ENCODE measurements around the gene LPP. TPM values are rescaled to one million over a fixed set of nuclear protein-coding genes. Genes with fewer than 3 reads are reported as not detected.

Gene LPP
- total RNA-seq, 4 donors from 2014 or later, result 1,872 to 3,079 (median 2,300) TPM

DNA sequence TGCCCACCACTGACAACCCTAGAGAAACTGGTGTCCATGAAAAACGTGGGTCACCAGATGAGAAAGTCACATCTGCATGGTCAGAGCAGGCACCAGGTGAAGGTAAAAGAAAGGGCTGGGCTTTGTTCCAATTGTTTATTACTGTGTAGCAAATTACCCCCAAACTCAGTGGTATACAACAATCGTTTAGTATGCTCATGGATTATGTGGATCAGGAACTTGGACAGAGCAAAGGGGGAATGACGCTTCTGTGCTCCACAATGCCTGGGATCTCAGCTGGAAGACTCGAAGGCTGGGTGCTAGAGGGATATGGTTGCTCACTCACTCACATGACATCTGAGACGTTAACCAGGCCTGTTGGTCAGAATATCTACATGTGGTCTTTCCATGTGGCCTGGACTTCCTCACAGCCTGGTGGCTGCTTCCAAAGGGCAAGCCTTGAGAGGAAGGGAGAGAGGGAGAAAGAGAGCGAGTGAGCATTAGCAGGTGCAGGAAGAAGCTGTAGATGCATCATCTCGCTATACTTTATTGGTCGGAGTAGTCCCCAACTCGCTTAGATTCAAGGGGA lies 44.9 kb downstream of the LPP start:
- Histone ChIP-seq H3K9me3 (no peaks in the 10 kb centered on the region), H3K36me3 (peaks cover 0 to 3% (median 0%) of the 10 kb centered on the region in 4 donors), H3K27me3 (no peaks in the 10 kb centered on the region), H3K4me1 (peaks cover 38 to 88% (median 80%) of the 10 kb centered on the region in 4 donors), H3K4me3 (no peak overlapping the region), H3K27ac (replicated peaks in 1 of 4) (peak overlapping the region; percentile 44 to 73 (median 65))
- 71% methylated on average over 9 of the region's 9 CpGs for whole genome bisulfite sequencing
- TF ChIP-seq EP300 (IDR thresholded peaks at IDR 0.05) (no peak), POLR2AphosphoS5 (IDR thresholded peaks at IDR 0.05) (peak; percentile 12 to 54)
- intact Hi-C loops (cut with DNase I), result no loop called here
- no peak for DNase-seq (ENCODE audit: extremely low spot score)

DNA sequence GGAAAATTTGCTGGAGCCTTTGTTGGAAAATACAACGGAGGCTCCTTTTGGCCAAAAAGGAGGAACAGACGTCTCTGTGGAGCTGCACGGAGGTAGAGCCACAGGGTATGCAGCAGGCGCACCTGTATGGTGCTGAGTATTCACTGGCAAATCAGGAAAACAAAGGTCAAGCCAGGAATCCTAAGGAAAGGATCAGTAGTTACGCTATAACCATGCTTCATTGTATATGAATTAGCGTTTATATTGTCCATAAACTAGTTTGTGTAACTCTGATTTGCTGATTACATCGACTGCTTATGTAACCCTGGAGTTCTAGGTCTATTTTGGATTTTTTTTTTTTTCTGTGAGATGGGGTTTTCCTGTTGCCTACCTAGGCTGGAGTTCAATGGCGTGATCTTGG lies 45.4 kb downstream of the LPP start:
- 93% methylated on average over 8 of the region's 8 CpGs for WGBS
- intact Hi-C loops (cut with DNase I), result no loop called here
- Histone ChIP-seq H3K27ac (replicated peaks in 1 of 4) (peak overlapping the region; percentile 44 to 73 (median 65)), H3K9me3 (no peaks in the 10 kb centered on the region), H3K36me3 (peaks cover 0 to 3% (median 0%) of the 10 kb centered on the region in 4 donors), H3K27me3 (no peaks in the 10 kb centered on the region), H3K4me3 (no peak overlapping the region), H3K4me1 (peaks cover 40 to 88% (median 81%) of the 10 kb centered on the region in 4 donors)
- DNase-seq (ENCODE audit: extremely low spot score), result no peak
- TF ChIP-seq POLR2A (IDR thresholded peaks at IDR 0.05; ENCODE audit: low read depth) (no peak), POLR2AphosphoS5 (IDR thresholded peaks at IDR 0.05) (no peak), EP300 (IDR thresholded peaks at IDR 0.05) (no peak)
- TF ChIP-seq, protein P1, sequence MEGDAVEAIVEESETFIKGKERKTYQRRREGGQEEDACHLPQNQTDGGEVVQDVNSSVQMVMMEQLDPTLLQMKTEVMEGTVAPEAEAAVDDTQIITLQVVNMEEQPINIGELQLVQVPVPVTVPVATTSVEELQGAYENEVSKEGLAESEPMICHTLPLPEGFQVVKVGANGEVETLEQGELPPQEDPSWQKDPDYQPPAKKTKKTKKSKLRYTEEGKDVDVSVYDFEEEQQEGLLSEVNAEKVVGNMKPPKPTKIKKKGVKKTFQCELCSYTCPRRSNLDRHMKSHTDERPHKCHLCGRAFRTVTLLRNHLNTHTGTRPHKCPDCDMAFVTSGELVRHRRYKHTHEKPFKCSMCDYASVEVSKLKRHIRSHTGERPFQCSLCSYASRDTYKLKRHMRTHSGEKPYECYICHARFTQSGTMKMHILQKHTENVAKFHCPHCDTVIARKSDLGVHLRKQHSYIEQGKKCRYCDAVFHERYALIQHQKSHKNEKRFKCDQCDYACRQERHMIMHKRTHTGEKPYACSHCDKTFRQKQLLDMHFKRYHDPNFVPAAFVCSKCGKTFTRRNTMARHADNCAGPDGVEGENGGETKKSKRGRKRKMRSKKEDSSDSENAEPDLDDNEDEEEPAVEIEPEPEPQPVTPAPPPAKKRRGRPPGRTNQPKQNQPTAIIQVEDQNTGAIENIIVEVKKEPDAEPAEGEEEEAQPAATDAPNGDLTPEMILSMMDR (IDR thresholded peaks at IDR 0.05), result no peak

DNA sequence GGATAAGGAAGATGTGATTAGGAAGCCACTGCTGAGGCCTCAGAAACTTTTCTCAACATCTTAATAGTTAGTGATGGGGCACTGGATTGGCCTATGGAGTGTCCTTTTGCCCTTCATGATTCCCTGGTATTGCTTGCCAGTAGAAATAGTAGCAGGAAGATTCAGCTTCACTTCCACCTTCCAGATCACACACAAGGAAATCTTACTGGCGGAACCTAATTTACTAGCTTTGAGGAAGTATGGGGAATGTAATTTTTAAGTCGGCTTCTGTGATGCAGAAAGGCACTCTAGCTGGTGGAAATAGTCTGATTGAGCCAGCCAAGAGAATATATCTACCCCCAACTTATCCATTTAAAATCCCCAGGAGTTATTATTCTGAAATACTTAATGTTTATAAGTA lies 46.5 kb downstream of the LPP start:
- H3K9me3 ChIP-seq, result no peaks in the 10 kb centered on the region
- no peak for TF ChIP-seq POLR2AphosphoS5 (IDR thresholded peaks at IDR 0.05)
- no peak for TF ChIP-seq EP300 (IDR thresholded peaks at IDR 0.05)
- no peak for TF ChIP-seq POLR2A (IDR thresholded peaks at IDR 0.05; ENCODE audit: low read depth)
- TF ChIP-seq, protein P1 (IDR thresholded peaks at IDR 0.05), result no peak
- H3K27ac ChIP-seq (replicated peaks in 1 of 4), result peak overlapping the region; percentile 44 to 73 (median 65)
- no peak overlapping the region for H3K4me3 ChIP-seq
- no peak for DNase-seq (ENCODE audit: extremely low spot score)
- H3K4me1 ChIP-seq, result peaks cover 39 to 89% (median 82%) of the 10 kb centered on the region in 4 donors
- H3K27me3 ChIP-seq, result no peaks in the 10 kb centered on the region
- intact Hi-C loops (cut with DNase I), result no loop called here
- peaks cover 0 to 3% (median 0%) of the 10 kb centered on the region in 4 donors for H3K36me3 ChIP-seq
- 62% methylated on average over 2 of the region's 2 CpGs for WGBS

DNA sequence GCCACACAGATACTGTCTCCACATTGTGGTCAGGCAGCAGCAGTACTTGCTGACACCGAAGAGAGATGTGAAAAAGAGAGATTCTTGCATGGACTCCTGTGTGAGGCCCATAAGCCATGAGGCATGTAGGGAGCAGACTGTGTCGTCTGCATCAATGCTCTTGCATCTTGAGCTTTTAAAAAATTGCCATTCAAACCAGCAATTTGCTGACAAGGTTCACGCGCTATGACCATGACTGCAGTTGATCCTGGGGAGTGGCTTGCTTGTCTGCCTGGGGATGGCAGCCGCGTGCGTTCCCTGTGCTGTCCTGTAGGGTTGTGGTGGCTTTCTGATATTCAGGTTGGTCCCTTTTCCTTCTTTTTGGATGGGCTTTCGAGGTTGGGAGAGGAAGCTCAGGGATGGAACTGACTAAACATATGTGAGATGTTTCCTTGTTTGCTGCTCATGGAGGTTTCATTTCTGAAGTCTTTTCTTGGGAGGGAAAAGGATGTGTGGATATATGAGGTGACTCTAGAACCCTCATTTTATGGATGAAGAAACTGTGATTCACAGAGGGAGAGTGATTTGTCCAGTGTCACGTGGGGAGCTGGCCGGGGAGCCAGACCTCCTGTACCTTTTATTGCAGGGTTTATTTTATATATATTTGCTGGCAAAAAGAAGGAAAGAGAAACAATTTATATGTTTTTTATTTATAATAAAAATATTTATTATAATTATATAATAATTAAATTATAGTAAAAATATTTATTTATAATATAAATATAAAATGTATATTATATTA lies 48.6 kb downstream of the LPP start:
- Histone ChIP-seq H3K36me3 (peaks cover 0 to 3% (median 0%) of the 10 kb centered on the region in 4 donors), H3K27ac (replicated peaks in 1 of 4) (peak overlapping the region; percentile 44 to 73 (median 65)), H3K4me1 (peaks cover 24 to 89% (median 82%) of the 10 kb centered on the region in 4 donors), H3K9me3 (no peaks in the 10 kb centered on the region), H3K4me3 (no peak overlapping the region), H3K27me3 (no peaks in the 10 kb centered on the region)
- intact Hi-C loops (cut with DNase I), result no loop called here
- WGBS, result 81% methylated on average over 10 of the region's 10 CpGs
- no peak for DNase-seq (ENCODE audit: extremely low spot score)
- TF ChIP-seq, protein P1 (IDR thresholded peaks at IDR 0.05), result peak in 2 of 3 experiments; percentile 13 to 26
- TF ChIP-seq POLR2AphosphoS5 (IDR thresholded peaks at IDR 0.05) (peak in 1 of 2 donors; percentile 8), EP300 (IDR thresholded peaks at IDR 0.05) (no peak), POLR2A (IDR thresholded peaks at IDR 0.05; ENCODE audit: low read depth) (no peak)

DNA sequence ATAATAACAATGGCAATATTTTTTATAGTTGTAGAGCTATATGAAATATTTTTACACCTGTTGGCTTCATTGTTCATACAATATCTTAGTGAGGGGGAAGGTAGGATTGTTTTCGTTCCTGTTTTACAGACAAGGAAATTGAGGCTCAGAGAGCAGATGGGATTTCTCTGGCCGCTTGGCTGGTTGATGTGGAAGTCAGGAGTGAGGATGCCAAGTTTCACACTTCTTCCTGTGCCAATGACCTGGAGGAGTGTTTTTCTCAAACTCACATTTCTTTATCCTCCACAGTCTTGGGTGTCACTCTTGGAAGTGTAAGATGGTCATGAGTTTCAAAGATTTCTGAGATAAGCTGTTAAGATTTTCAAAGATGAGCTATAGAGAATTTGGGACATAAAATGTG lies 50.6 kb downstream of the LPP start:
- WGBS, result 52% methylated on average over 2 of the region's 2 CpGs
- intact Hi-C loops (cut with DNase I), result no loop called here
- TF ChIP-seq POLR2AphosphoS5 (IDR thresholded peaks at IDR 0.05) (no peak), POLR2A (IDR thresholded peaks at IDR 0.05; ENCODE audit: low read depth) (no peak), EP300 (IDR thresholded peaks at IDR 0.05) (no peak)
- TF ChIP-seq, protein P1 (IDR thresholded peaks at IDR 0.05), result no peak
- Histone ChIP-seq H3K4me3 (no peak overlapping the region), H3K27ac (replicated peaks in 1 of 4) (peak overlapping the region; percentile 21 to 98 (median 92)), H3K27me3 (no peaks in the 10 kb centered on the region), H3K4me1 (peaks cover 25 to 89% (median 82%) of the 10 kb centered on the region in 4 donors), H3K36me3 (peaks cover 0 to under 1% (median 0%) of the 10 kb centered on the region in 4 donors), H3K9me3 (no peaks in the 10 kb centered on the region)
- no peak for DNase-seq (ENCODE audit: extremely low spot score)
